NCI-H1048 (cell line): Measurements from ENCODE around the gene NFATC1.

Source experiments
- DNase-seq: peaks from one replicate; lab custom pipeline; 2025; lab: John Stamatoyannopoulos, UW

The NFATC1 gene

GRCh38 chr18:79574938-79575525 lies 179.3 kb downstream of the NFATC1 start:
- no peak for DNase-seq

GRCh38 chr18:79575891-79576685 lies 180.4 kb downstream of the NFATC1 start:
- no peak for DNase-seq

GRCh38 chr18:79576686-79577351 lies 181.1 kb downstream of the NFATC1 start:
- DNase-seq, result no peak

GRCh38 chr18:79577451-79578395 lies 182.0 kb downstream of the NFATC1 start:
- no peak for DNase-seq

- no peak for DNase-seq
These were observed 182.9 kb downstream of the NFATC1 start for GRCh38 chr18:79578396-79579260.
